IMR-90 (cell line): Measurements from ENCODE around the gene GNAZ. TPM values are rescaled to one million over a fixed set of nuclear protein-coding genes. Genes with fewer than 3 reads are reported as not detected.

Experiments
- ATAC-seq: fragments of 200-7000 bp; cut with Tn5 transposase; 2 replicates; pipeline ENCODE4 v1.9.1; 2020; ENCODE audit warnings: low read depth, mild to moderate bottlenecking, moderate library complexity
- BruUV-seq: library from RNA; stranded (reverse); fragments of 400-500 nt; replicated peaks from 2 replicates; lab custom pipeline; 2021; lab: Mats Ljungman, UMichigan
- CTCF ChIA-PET: fragments of 300-600 bp; formaldehyde crosslinking; extraction: SDS; loops from one replicate; lab custom pipeline; 2021; ENCODE audit warnings: antibody characterized with exemption; lab: Yijun Ruan, JAX
- POLR2A ChIA-PET: fragments of 300-600 bp; sonication (Branson Sonifier 250); formaldehyde crosslinking; loops from one replicate; lab custom pipeline; 2022; ENCODE audit warnings: antibody characterized with exemption; ENCODE audit not compliant: unreplicated experiment; lab: Charles Lee
- DNase-seq: peaks from one replicate; pipeline ENCODE4 v3.0.0; 2013
- H2AFZ ChIP-seq: replicated peaks from 2 replicates; pipeline ENCODE3; 2013; ENCODE audit warnings: low read length, mild to moderate bottlenecking; ENCODE audit not compliant: poor library complexity
- H2AK5ac ChIP-seq: 2 replicates; pipeline ENCODE4 v1.6.1; 2013; ENCODE audit warnings: low read depth, low read length, inconsistent platforms
- H2AK9ac ChIP-seq: replicated peaks from 2 replicates; pipeline ENCODE3; 2013; ENCODE audit warnings: mild to moderate bottlenecking, low read depth, low read length, moderate library complexity; ENCODE audit not compliant: poor library complexity
- H2BK120ac ChIP-seq: 2 replicates; pipeline ENCODE4 v1.6.1; 2013; ENCODE audit warnings: low read depth, low read length, inconsistent platforms
- H2BK15ac ChIP-seq: 3 replicates; pipeline ENCODE4 v1.6.1; 2013; ENCODE audit warnings: low read depth, low read length, inconsistent platforms
- H2BK20ac ChIP-seq: 2 replicates; pipeline ENCODE4 v1.6.1; 2013; ENCODE audit warnings: low read depth, mild to moderate bottlenecking, inconsistent platforms, low read length, moderate library complexity
- H2BK5ac ChIP-seq: 2 replicates; pipeline ENCODE4 v1.6.1; 2013; ENCODE audit warnings: mild to moderate bottlenecking, low read depth, low read length, inconsistent platforms; ENCODE audit not compliant: poor library complexity, severe bottlenecking
- H3K14ac ChIP-seq: replicated peaks from 2 replicates; pipeline ENCODE4 v1.6.1; 2013; ENCODE audit warnings: low read depth, low read length, inconsistent platforms
- H3K18ac ChIP-seq: 2 replicates; pipeline ENCODE4 v1.6.1; 2013; ENCODE audit warnings: low read depth, low read length, control low read depth
- H3K23ac ChIP-seq: 2 replicates; pipeline ENCODE4 v1.6.1; 2013; ENCODE audit warnings: low read depth, low read length, inconsistent platforms
- H3K27ac ChIP-seq: 2 replicates; pipeline ENCODE4 v1.5.1; 2013; ENCODE audit warnings: mild to moderate bottlenecking, control low read depth, low read length; ENCODE audit not compliant: insufficient read depth
- H3K27me3 ChIP-seq: 2 replicates; pipeline ENCODE4 v1.6.1; 2013; ENCODE audit warnings: low read length; ENCODE audit not compliant: control insufficient read depth, insufficient read depth
- H3K36me3 ChIP-seq: 2 replicates; pipeline ENCODE4 v1.6.1; 2013; ENCODE audit warnings: low read length, mixed read lengths; ENCODE audit not compliant: control insufficient read depth, insufficient read depth
- H3K4ac ChIP-seq: 2 replicates; pipeline ENCODE4 v1.6.1; 2013; ENCODE audit warnings: low read depth, low read length, inconsistent platforms
- H3K4me1 ChIP-seq: 2 replicates; pipeline ENCODE4 v1.6.1; 2013; ENCODE audit warnings: low read length, mixed read lengths; ENCODE audit not compliant: control insufficient read depth, insufficient read depth
- H3K4me2 ChIP-seq: 2 replicates; pipeline ENCODE4 v1.6.1; 2013; ENCODE audit warnings: low read depth, mild to moderate bottlenecking, control low read depth, low read length, moderate library complexity
- H3K4me3 ChIP-seq: 2 replicates; pipeline ENCODE4 v1.5.1; 2013; ENCODE audit warnings: low read depth, mild to moderate bottlenecking, control low read depth, low read length, moderate library complexity; ENCODE audit not compliant: insufficient read depth
- H3K56ac ChIP-seq: 2 replicates; pipeline ENCODE4 v1.6.1; 2013; ENCODE audit warnings: low read length, inconsistent platforms; ENCODE audit not compliant: insufficient read depth; ENCODE audit errors: extremely low read depth
- H3K79me1 ChIP-seq, 2 experiments: 2 replicates each; pipeline ENCODE4 v1.6.1; 2013; ENCODE audit warnings: low read length in 2 of 2, inconsistent platforms in 1 of 2, low read depth in 1 of 2
- H3K9ac ChIP-seq: 2 replicates; pipeline ENCODE4 v1.6.1; 2013; ENCODE audit warnings: low read depth, low read length, control low read depth
- H3K9me1 ChIP-seq: 2 replicates; pipeline ENCODE4 v1.6.1; 2013; ENCODE audit warnings: low read length, inconsistent platforms; ENCODE audit not compliant: insufficient read depth
- H3K9me3 ChIP-seq: 2 replicates; pipeline ENCODE4 v1.6.1; 2013; ENCODE audit warnings: low read length; ENCODE audit not compliant: control insufficient read depth, insufficient read depth
- H4K20me1 ChIP-seq: 2 replicates; pipeline ENCODE4 v1.6.1; 2013; ENCODE audit warnings: low read length, inconsistent platforms; ENCODE audit not compliant: insufficient read depth
- H4K5ac ChIP-seq: 2 replicates; pipeline ENCODE4 v1.6.1; 2013; ENCODE audit warnings: mild to moderate bottlenecking, low read depth, low read length, control low read depth
- H4K8ac ChIP-seq, 2 experiments: 2 replicates each; pipeline ENCODE4 v1.6.1; 2013; ENCODE audit warnings: low read depth in 2 of 2, low read length in 2 of 2, control low read depth in 1 of 2, inconsistent platforms in 1 of 2
- H4K91ac ChIP-seq: 2 replicates; pipeline ENCODE4 v1.6.1; 2013; ENCODE audit warnings: low read depth, low read length, inconsistent platforms; ENCODE audit not compliant: insufficient read depth
- BHLHE40 ChIP-seq: fragments of 150-350 bp; IDR thresholded peaks from 2 replicates; pipeline ENCODE4 v1.6.1; 2016; ENCODE audit warnings: mild to moderate bottlenecking, low read depth, low read length
- CEBPB ChIP-seq: IDR thresholded peaks from 2 replicates; pipeline ENCODE4 v1.6.1; 2012; ENCODE audit warnings: low read depth, low read length, improper control_type of control experiment
- CHD1 ChIP-seq: IDR thresholded peaks from 2 replicates; pipeline ENCODE4 v1.6.1; 2012; ENCODE audit warnings: low read depth, low read length, improper control_type of control experiment
- FOS ChIP-seq: fragments of 150-350 bp; IDR thresholded peaks from 2 replicates; pipeline ENCODE4 v1.6.1; 2016; ENCODE audit warnings: low read depth, low read length
- MAFK ChIP-seq: IDR thresholded peaks from 2 replicates; pipeline ENCODE4 v1.6.1; 2012; ENCODE audit warnings: low read depth, low read length, improper control_type of control experiment
- MAZ ChIP-seq: IDR thresholded peaks from 2 replicates; pipeline ENCODE4 v1.6.1; 2012; ENCODE audit warnings: low read depth, mild to moderate bottlenecking, low read length, improper control_type of control experiment, moderate library complexity, borderline replicate concordance
- MXI1 ChIP-seq: IDR thresholded peaks from 2 replicates; pipeline ENCODE4 v1.6.1; 2012; ENCODE audit warnings: low read depth, mild to moderate bottlenecking, low read length, moderate library complexity, borderline replicate concordance
- NFE2L2 ChIP-seq: fragments of 150-350 bp; IDR thresholded peaks from 2 replicates; pipeline ENCODE4 v1.6.1; 2016; ENCODE audit warnings: low read depth, mild to moderate bottlenecking, low read length
- POLR2A ChIP-seq: IDR thresholded peaks from 2 replicates; pipeline ENCODE4 v1.6.1; 2012; ENCODE audit warnings: mild to moderate bottlenecking, low read depth, low read length
- RAD21 ChIP-seq: IDR thresholded peaks from 2 replicates; pipeline ENCODE4 v1.6.1; 2012; ENCODE audit warnings: low read length, improper control_type of control experiment
- RCOR1 ChIP-seq: IDR thresholded peaks from 2 replicates; pipeline ENCODE4 v1.6.1; 2012; ENCODE audit warnings: mild to moderate bottlenecking, low read length, improper control_type of control experiment; ENCODE audit not compliant: insufficient replicate concordance
- RFX5 ChIP-seq: IDR thresholded peaks from 2 replicates; pipeline ENCODE4 v1.8.0; 2012; ENCODE audit warnings: low read depth, mild to moderate bottlenecking, low read length, moderate library complexity
- SMC3 ChIP-seq: fragments of 150-350 bp; IDR thresholded peaks from 2 replicates; pipeline ENCODE4 v1.6.1; 2016; ENCODE audit warnings: low read depth, mild to moderate bottlenecking, antibody characterized with exemption, low read length, moderate library complexity
- WGBS, 2 experiments: methylation state at CpG; one replicate each; pipeline versions ENCODE4 v1.1.5 to v1.1.7; 2013; ENCODE audit warnings: missing lambda C conversion rate in 2 of 2; ENCODE audit not compliant: insufficient read length in 1 of 2; ENCODE audit errors: extremely low coverage in 2 of 2; 5-methylcytosine and 5-hydroxymethylcytosine counted together
- dilution Hi-C: fragments of 300-500 bp; cut with HindIII; formaldehyde crosslinking; loops from one replicate; pipeline ENCODE4 v1.14.3; 2018; ENCODE audit warnings: low sequenced_read_pairs; ENCODE audit not compliant: unreplicated experiment
- in situ Hi-C: fragments of 300-500 bp; cut with MboI; formaldehyde crosslinking; loops from 3 replicates; pipeline ENCODE4 v1.14.3; 2019; ENCODE audit warnings: low sequenced_read_pairs, inconsistent platforms, mixed read lengths
- intact Hi-C: fragments of 100-400 bp; cut with micrococcal nuclease; formaldehyde crosslinking; loops from 2 replicates; pipeline ENCODE4 v1.10.0; 2022
- polyA plus RNA-seq, 3 experiments: library from polyadenylated mRNA; depleted of rRNA; stranded (reverse); fragments of >200 nt; gene quantifications; 2 replicates each; pipeline ENCODE4 v1.2.3, GENCODE V29; 2012; ENCODE audit warnings: low replicate concordance in 1 of 3
- total RNA-seq: library from RNA; depleted of rRNA; stranded (reverse); fragments of >200 nt; gene quantifications from 2 replicates; pipeline ENCODE4 v1.2.3, GENCODE V29; 2012
- TF ChIP-seq, protein P1 (sequence below): fragments of 150-350 bp; IDR thresholded peaks from 2 replicates; pipeline ENCODE4 v1.6.1; 2016; ENCODE audit warnings: low read depth, mild to moderate bottlenecking, low read length, moderate library complexity, borderline replicate concordance
- TF ChIP-seq, protein P2 (sequence below): fragments of 150-350 bp; IDR thresholded peaks from 2 replicates; pipeline ENCODE4 v1.6.1; 2017; ENCODE audit warnings: mild to moderate bottlenecking, antibody characterized with exemption, low read length, low read depth
- TF ChIP-seq, protein P3 (sequence below): conservative IDR thresholded peaks from 2 replicates; pipeline ENCODE4 v1.5.1; 2012; ENCODE audit warnings: mild to moderate bottlenecking, low read depth, low read length, improper control_type of control experiment

GNAZ gene
- total and polyA plus RNA-seq, 2 of the 4 experiments (the other 2 are of a cell fraction), result 1.5 to 2.5 TPM

DNA sequence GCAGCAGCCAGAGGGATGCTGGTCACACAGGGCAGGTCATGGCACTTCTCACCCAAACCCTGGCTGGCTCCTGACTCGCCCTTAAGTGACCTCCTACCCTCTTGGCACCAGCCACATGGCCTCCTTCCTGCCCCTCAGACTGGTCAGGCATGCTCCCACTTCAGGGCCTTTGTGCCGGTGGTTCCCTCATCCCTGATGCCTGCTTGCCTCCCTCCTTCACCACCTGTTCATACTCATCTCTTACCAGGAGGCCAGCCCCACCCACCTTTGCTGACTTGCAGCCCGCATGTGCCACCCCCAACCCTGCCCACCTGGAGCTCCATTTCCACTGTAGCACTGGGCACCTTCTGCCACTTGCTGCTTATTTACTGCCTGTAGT is 20.1 kb downstream of the GNAZ start:
- ChIA-PET CTCF (no interaction called here), POLR2A (no interaction called here)
- no peak overlapping the region for H2AK5ac ChIP-seq
- no peak overlapping the region for H2AK9ac ChIP-seq
- no peaks in the 10 kb centered on the region for H3K79me1 ChIP-seq
- no peak overlapping the region for H4K91ac ChIP-seq
- H2BK20ac ChIP-seq, result no peak overlapping the region
- no peak overlapping the region for H3K18ac ChIP-seq
- H3K4ac ChIP-seq, result no peak overlapping the region
- no peaks in the 10 kb centered on the region for H3K4me1 ChIP-seq
- in situ Hi-C loops (no loop called here), intact Hi-C loops (no loop called here), dilution Hi-C loops (no loop called here)
- no peak for TF ChIP-seq SMC3
- TF ChIP-seq MXI1, result no peak
- TF ChIP-seq MAFK, result no peak
- TF ChIP-seq, protein P1, sequence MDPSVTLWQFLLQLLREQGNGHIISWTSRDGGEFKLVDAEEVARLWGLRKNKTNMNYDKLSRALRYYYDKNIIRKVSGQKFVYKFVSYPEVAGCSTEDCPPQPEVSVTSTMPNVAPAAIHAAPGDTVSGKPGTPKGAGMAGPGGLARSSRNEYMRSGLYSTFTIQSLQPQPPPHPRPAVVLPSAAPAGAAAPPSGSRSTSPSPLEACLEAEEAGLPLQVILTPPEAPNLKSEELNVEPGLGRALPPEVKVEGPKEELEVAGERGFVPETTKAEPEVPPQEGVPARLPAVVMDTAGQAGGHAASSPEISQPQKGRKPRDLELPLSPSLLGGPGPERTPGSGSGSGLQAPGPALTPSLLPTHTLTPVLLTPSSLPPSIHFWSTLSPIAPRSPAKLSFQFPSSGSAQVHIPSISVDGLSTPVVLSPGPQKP, result no peak
- no peak for TF ChIP-seq CHD1
- TF ChIP-seq RCOR1, result no peak
- TF ChIP-seq RFX5, result no peak
- TF ChIP-seq POLR2A, result no peak
- TF ChIP-seq RAD21, result no peak
- TF ChIP-seq, protein P2, sequence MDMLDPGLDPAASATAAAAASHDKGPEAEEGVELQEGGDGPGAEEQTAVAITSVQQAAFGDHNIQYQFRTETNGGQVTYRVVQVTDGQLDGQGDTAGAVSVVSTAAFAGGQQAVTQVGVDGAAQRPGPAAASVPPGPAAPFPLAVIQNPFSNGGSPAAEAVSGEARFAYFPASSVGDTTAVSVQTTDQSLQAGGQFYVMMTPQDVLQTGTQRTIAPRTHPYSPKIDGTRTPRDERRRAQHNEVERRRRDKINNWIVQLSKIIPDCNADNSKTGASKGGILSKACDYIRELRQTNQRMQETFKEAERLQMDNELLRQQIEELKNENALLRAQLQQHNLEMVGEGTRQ, result no peak
- no peak for TF ChIP-seq NFE2L2
- no peak for TF ChIP-seq CEBPB
- TF ChIP-seq BHLHE40, result no peak
- no peak for TF ChIP-seq FOS
- TF ChIP-seq, protein P3, sequence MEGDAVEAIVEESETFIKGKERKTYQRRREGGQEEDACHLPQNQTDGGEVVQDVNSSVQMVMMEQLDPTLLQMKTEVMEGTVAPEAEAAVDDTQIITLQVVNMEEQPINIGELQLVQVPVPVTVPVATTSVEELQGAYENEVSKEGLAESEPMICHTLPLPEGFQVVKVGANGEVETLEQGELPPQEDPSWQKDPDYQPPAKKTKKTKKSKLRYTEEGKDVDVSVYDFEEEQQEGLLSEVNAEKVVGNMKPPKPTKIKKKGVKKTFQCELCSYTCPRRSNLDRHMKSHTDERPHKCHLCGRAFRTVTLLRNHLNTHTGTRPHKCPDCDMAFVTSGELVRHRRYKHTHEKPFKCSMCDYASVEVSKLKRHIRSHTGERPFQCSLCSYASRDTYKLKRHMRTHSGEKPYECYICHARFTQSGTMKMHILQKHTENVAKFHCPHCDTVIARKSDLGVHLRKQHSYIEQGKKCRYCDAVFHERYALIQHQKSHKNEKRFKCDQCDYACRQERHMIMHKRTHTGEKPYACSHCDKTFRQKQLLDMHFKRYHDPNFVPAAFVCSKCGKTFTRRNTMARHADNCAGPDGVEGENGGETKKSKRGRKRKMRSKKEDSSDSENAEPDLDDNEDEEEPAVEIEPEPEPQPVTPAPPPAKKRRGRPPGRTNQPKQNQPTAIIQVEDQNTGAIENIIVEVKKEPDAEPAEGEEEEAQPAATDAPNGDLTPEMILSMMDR, result no peak
- TF ChIP-seq MAZ, result no peak
- no peak overlapping the region for H3K27ac ChIP-seq
- no peak overlapping the region for H3K14ac ChIP-seq
- WGBS, 2 experiments, result no CpG with 5 or more reads among the region's 3 CpGs
- no peak overlapping the region for H2BK120ac ChIP-seq
- H3K56ac ChIP-seq, result no peak overlapping the region
- no peaks in the 10 kb centered on the region for H3K36me3 ChIP-seq
- H2AFZ ChIP-seq, result no peak overlapping the region
- no peaks in the 10 kb centered on the region for H4K20me1 ChIP-seq
- H4K5ac ChIP-seq, result no peak overlapping the region
- no TSS peak for BruUV-seq
- H3K23ac ChIP-seq, result no peak overlapping the region
- H4K8ac ChIP-seq, result no peak overlapping the region
- no peaks in the 10 kb centered on the region; the same call in 1 of the 2 replicates for H3K27me3 ChIP-seq
- no peak overlapping the region for H2BK15ac ChIP-seq
- H3K9ac ChIP-seq, result no peak overlapping the region
- ATAC-seq (no peak), DNase-seq (no peak)
- no peak overlapping the region for H3K4me2 ChIP-seq
- no peaks in the 10 kb centered on the region for H3K9me3 ChIP-seq
- H3K9me1 ChIP-seq, result no peaks in the 10 kb centered on the region
- no peak overlapping the region for H3K4me3 ChIP-seq
- no peak overlapping the region for H2BK5ac ChIP-seq
